ENCODE results near the gene PTMS.

DNA sequence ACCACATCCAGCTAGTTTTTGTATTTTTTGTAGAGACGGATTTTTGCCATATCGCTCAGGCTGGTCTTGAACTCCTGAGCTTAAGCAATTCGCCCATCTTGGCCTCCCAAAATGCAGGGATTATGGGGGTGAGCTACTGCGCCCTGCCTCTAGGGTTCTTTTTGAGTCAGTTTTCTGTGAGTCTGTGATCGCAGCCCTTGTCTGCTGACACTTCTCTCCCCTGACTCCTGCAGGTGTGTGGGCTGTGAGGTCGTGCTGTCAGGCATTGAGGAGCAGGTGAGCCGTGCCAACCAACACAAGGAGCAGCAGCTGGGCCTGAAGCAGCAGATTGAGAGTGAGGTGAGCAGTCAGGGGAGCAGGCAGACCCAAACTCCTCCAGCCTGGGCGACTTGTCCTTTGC lies 36.0 kb upstream of the PTMS start:
- TF ChIP-seq, protein P1, sequence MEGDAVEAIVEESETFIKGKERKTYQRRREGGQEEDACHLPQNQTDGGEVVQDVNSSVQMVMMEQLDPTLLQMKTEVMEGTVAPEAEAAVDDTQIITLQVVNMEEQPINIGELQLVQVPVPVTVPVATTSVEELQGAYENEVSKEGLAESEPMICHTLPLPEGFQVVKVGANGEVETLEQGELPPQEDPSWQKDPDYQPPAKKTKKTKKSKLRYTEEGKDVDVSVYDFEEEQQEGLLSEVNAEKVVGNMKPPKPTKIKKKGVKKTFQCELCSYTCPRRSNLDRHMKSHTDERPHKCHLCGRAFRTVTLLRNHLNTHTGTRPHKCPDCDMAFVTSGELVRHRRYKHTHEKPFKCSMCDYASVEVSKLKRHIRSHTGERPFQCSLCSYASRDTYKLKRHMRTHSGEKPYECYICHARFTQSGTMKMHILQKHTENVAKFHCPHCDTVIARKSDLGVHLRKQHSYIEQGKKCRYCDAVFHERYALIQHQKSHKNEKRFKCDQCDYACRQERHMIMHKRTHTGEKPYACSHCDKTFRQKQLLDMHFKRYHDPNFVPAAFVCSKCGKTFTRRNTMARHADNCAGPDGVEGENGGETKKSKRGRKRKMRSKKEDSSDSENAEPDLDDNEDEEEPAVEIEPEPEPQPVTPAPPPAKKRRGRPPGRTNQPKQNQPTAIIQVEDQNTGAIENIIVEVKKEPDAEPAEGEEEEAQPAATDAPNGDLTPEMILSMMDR (conservative IDR thresholded peaks at IDR 0.05 in 1 of 2, IDR thresholded peaks at IDR 0.05 in 1 of 2; ENCODE audit: low read depth in 1 of 2, low read length in 2 of 2) = no peak
- TF ChIP-seq EZH2 (IDR thresholded peaks at IDR 0.05; ENCODE audit: low read length, missing control alignments) = no peak

Measured in fibroblast of lung (primary cell).